ENCODE data around the gene SYTL3.
"Not testable (repeated sequence)": the region's sequence is repeated elsewhere in the genome, so short reads cannot be mapped to it uniquely, and the experiment has no call there.

Gene SYTL3

GRCh38 chr6:158698931-158699330 is 49.1 kb downstream of the SYTL3 start:
- no peak for DNase-seq

GRCh38 chr6:158701268-158701667 is 51.4 kb downstream of the SYTL3 start:
- not testable (repeated sequence) for DNase-seq

- DNase-seq: no peak
Observed at GRCh38 chr6:158703111-158703836, 53.4 kb downstream of the SYTL3 start.

DNA sequence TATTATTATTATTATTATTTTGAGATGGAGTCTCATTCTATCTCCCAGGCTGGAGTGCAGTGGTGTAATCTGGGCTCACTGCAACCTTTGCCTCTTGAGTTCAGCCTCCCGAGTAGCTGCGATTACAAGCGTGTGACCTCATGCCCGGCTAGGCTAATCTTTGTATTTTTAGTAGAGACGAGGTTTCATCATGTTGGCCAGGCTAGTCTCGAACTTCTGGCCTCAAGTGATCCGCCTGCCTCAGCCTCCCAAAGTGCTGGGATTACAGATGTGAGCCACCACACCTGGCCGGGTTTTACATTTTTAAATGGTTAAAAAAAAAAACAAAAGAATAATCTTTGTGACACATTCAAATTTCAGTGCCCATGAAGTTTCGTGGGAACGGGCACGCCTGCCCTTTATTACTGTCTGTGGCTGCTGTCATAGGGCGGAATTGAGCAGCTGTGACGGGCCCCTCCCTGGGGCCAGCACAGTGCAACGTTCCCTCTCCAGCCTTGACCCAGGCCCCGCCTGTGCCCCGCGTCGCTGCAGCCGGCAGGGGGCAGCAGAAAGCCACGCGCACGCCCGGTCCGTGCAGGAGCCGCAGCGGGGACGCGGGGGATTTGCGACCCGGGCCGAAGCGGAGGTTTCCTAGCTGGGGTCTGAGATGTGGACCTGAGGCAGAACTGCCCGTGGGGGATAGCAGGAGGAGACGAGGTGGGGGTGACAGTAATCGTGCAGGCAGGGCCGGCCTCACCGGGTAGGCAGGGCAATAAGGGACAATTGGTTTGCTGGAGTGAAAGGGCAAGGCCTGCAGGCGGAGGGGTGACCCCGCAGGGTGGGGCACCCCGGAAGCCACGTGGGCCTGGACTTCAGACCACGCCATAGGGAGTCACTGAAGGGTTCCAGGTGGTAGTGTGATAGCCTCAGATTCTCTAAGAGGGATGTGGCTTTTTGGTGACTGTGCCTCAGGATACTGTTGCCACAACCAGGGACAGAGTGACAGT is 54.3 kb downstream of the SYTL3 start:
- peak; percentile 45 to 62 (median 60) for DNase-seq

DNA sequence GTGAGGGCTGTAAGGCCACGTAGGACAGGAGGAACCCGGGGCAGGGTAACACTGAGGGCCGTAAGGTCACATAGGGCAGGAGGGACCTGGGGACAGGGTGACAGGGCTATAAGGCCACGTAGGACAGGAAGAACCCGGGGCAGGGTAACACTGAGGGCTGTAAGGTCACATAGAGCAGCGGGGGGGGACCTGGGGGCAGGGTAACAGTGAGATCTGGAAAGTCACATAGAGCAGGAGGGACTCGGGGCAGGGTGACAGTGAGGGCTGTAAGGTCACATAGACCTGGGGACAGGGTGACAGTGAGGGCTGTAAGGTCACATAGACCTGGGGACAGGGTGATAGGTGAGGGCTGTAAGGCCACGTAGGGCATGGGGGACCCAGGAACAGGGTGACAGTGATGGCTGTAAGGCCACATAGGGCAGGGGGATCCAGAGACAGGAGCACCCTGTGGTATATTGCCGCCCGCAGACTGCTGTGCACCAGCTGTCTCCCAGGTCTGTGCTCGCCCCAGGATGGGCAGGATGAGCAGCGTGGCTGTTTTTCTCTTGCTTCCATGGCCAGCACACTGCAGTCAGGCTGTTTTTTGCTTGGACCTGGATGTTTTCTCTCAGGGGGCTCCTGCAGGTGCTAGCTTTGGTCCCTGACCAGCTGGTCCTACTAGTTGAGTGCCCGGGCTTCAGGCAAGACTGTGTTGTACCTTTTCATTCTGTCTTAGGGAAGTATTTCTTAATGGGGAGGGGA is 55.7 kb downstream of the SYTL3 start:
- DNase-seq: no peak

GRCh38 chr6:158706369-158706982 is 56.6 kb downstream of the SYTL3 start:
- no peak for DNase-seq

GRCh38 chr6:158707120-158707820 is 57.4 kb downstream of the SYTL3 start:
- DNase-seq: no peak

DNA sequence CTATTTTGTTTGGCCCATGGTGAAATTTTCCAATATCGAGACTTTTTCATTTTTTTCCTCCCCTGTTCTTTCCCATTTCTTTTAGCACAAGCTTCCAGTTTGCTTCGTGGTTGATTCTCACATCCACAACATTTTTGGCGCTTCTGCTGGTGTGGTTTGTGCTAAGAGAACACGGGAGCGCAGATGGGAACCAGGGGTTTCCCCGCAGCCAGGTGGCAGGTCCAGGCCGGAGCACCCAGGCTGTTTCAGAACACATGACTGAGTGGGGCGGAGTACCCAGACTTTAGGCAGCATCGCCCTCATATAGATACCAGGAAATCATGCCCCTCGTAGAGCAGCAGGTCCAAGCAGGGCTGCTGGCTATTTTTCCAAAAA is 58.0 kb downstream of the SYTL3 start:
- DNase-seq: no peak

GRCh38 chr6:158708239-158708638 is 58.4 kb downstream of the SYTL3 start:
- DNase-seq: no peak

DNA sequence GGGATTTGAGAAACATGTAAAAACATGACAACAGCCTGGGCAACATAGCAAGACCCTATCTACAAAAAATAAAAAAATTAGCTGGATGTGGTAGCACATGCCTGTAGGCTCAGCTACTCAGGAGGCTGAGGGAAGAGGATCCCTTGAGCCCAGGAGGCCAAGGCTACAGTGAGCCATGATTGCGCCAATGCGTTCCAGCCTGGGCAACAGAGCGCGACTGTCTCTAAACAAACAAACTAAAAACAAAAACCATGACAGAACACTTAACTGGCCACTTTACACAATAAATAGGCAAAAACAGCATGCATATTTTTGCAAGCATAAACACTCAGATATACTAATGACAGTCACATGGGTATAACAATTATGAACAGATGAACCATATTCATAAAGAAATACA is 60.0 kb downstream of the SYTL3 start:
- no peak for DNase-seq

- DNase-seq: no peak
Observed at GRCh38 chr6:158711264-158711663, 61.4 kb downstream of the SYTL3 start.

- no peak for DNase-seq
Observed at GRCh38 chr6:158713469-158713868, 63.6 kb downstream of the SYTL3 start.

DNA sequence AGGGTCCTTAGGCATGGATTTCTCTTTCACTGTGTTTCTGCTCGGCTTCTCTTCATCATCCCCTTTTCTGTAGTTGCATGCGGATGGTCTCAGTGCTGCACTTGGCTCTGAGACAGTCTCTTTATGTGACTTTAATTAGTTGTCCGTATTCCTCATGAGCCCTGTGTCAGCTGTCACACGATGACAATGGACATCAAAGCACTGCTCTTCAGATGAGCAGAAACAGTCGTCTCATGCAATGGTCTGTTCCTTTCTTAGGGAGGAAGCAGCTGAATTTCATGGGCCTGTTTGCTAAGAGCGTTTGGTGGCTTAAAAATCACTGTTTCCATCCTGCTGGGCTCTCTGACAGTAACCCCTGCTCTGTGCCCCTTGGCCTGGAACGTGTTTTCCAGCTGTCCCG is 64.9 kb downstream of the SYTL3 start:
- DNase-seq: no peak

- no peak for DNase-seq
Observed at GRCh38 chr6:158715330-158716311, 65.8 kb downstream of the SYTL3 start.

- no peak for DNase-seq
Observed at GRCh38 chr6:158717341-158718330, 67.8 kb downstream of the SYTL3 start.

- no peak for DNase-seq
Observed at GRCh38 chr6:158718461-158719046, 68.7 kb downstream of the SYTL3 start.

GRCh38 chr6:158722176-158722729 is 72.4 kb downstream of the SYTL3 start:
- DNase-seq: no peak

DNA sequence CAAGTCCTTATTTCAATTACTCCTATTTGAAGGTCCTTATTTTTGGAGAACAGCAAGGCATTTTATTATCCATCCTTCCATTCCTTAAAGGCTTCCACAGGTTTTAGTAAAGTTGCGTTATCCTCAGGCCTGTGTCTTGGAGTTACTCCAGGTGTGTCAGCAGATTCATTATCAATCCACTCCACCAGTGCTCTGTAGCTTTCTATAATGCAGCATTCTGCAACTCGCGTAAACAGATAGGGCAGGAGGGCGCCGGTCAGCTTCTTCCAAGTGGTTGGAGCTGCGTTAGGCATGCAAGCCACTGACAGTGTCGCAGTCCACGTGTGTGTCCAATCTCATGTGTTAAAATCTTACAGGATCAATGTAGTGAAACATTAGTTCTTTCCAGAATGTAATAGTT is 75.8 kb downstream of the SYTL3 start:
- DNase-seq: no peak
